HL-60 (cell line): ENCODE data around the gene IL22RA1.

Experiments
- DNase-seq, 2 experiments: peaks; one replicate each; pipeline ENCODE4 v3.0.0-alpha.2; 2010 to 2020; ENCODE audit warnings: low read depth in 1 of 2, low spot score in 1 of 2
- H3K27ac ChIP-seq: fragments of 250-450 bp; sonication (Bioruptor Pico); replicated peaks from 2 replicates; pipeline ENCODE4 v1.5.1; 2020; ENCODE audit warnings: mild to moderate bottlenecking, moderate library complexity
- H3K27me3 ChIP-seq: fragments of 250-450 bp; sonication (Bioruptor Pico); 2 replicates; pipeline ENCODE4 v1.5.1; 2021; ENCODE audit warnings: mild to moderate bottlenecking, moderate library complexity; ENCODE audit not compliant: insufficient read depth, poor library complexity, severe bottlenecking
- H3K4me3 ChIP-seq: replicated peaks from 2 replicates; pipeline ENCODE4 v1.5.1; 2011; ENCODE audit warnings: mild to moderate bottlenecking, control low read depth, low read length; ENCODE audit not compliant: insufficient read depth
- CTCF ChIP-seq: IDR thresholded peaks from one replicate; pipeline ENCODE4 v1.5.1; 2011; ENCODE audit warnings: low read length, control low read depth, inconsistent platforms; ENCODE audit not compliant: insufficient read depth
- GABPA ChIP-seq: IDR thresholded peaks from 2 replicates; pipeline ENCODE4 v1.6.1; 2012; ENCODE audit warnings: low read depth
- POLR2AphosphoS5 ChIP-seq: IDR thresholded peaks from 2 replicates; pipeline ENCODE4 v1.6.1; 2012; ENCODE audit warnings: low read depth
- REST ChIP-seq: IDR thresholded peaks from 2 replicates; pipeline ENCODE4 v1.6.1; 2012; ENCODE audit warnings: low read depth; ENCODE audit not compliant: insufficient replicate concordance
- SPI1 ChIP-seq: IDR thresholded peaks from 2 replicates; pipeline ENCODE4 v1.6.1; 2012; ENCODE audit warnings: low read depth, mild to moderate bottlenecking, borderline replicate concordance

The IL22RA1 gene

GRCh38 chr1:24089743-24090555 is 53.0 kb downstream of the IL22RA1 start:
- no peak overlapping the region for H3K27ac ChIP-seq
- TF ChIP-seq REST (no peak), SPI1 (no peak), CTCF (no peak)

GRCh38 chr1:24089027-24089742 is 53.8 kb downstream of the IL22RA1 start:
- no peak for DNase-seq
- no peaks in the 10 kb centered on the region for H3K27me3 ChIP-seq
- H3K27ac ChIP-seq = no peak overlapping the region
- no peak overlapping the region for H3K4me3 ChIP-seq
- TF ChIP-seq SPI1 = no peak
- no peak for TF ChIP-seq REST
- no peak for TF ChIP-seq CTCF
- TF ChIP-seq GABPA = no peak
- no peak for TF ChIP-seq POLR2AphosphoS5

More at GRCh38 chr1:24089743-24090555, 53.0 kb downstream of the IL22RA1 start:
- no peak for DNase-seq
- no peak overlapping the region for H3K4me3 ChIP-seq
- no peaks in the 10 kb centered on the region for H3K27me3 ChIP-seq

- Histone ChIP-seq H3K27me3 (no peaks in the 10 kb centered on the region), H3K27ac (no peak overlapping the region), H3K4me3 (no peak overlapping the region)
- no peak for DNase-seq
- TF ChIP-seq CTCF = no peak
- no peak for TF ChIP-seq POLR2AphosphoS5
- TF ChIP-seq GABPA = no peak
- TF ChIP-seq REST = no peak
Observed at GRCh38 chr1:24086466-24086865, 56.5 kb downstream of the IL22RA1 start.
